HG03039 (cell line): ENCODE data around the gene DIO3.

Experiments
- ATAC-seq: cut with Tn5 transposase; IDR thresholded peaks from one replicate; pipeline ENCODE4 v1.9.1; 2021; ENCODE audit warnings: mild to moderate bottlenecking, moderate library complexity; ENCODE audit not compliant: unreplicated experiment

The DIO3 gene

DNA sequence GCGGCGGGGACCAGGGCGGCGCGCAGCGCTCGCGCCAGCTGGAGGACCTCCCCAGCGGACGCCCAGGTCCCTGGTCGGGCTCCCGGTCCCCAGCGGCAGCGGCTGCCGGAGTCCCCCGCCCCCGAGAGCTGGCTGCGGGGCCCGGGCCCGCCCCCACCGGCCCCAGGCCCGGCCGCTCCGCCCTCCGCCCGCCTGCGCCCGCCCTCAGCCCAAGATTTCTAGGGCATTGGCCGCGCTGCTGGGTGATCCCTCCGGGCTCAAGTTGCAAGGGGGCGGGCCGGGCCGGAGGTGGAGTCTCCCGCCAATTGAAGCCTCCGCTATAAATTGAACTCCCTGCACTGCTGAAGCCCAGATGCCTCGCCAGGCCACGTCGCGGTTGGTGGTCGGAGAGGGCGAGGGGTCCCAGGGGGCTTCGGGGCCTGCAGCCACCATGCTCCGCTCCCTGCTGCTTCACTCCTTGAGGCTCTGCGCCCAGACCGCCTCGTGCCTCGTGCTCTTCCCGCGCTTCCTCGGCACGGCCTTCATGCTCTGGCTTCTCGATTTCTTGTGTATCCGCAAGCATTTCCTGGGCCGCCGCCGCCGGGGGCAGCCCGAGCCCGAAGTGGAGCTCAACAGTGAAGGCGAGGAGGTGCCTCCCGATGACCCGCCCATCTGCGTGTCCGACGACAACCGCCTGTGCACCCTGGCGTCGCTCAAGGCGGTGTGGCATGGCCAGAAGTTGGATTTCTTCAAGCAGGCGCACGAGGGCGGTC, at the start of gene DIO3:
DIO3 (plus strand) TSS at position 351 of the 752 bp plus-strand sequence.
- ATAC-seq = no peak

- no peak for ATAC-seq
These were observed 49.5 kb upstream of the DIO3 start for GRCh38 chr14:101511620-101512375.

GRCh38 chr14:101512376-101512695, 49.0 kb upstream of the DIO3 start:
- no peak for ATAC-seq

- no peak for ATAC-seq
These were observed 47.2 kb upstream of the DIO3 start for GRCh38 chr14:101514136-101514535.

- ATAC-seq = no peak
These were observed 44.9 kb upstream of the DIO3 start for GRCh38 chr14:101516401-101516800.

- ATAC-seq = no peak
These were observed 42.5 kb upstream of the DIO3 start for GRCh38 chr14:101518611-101519473.

DNA sequence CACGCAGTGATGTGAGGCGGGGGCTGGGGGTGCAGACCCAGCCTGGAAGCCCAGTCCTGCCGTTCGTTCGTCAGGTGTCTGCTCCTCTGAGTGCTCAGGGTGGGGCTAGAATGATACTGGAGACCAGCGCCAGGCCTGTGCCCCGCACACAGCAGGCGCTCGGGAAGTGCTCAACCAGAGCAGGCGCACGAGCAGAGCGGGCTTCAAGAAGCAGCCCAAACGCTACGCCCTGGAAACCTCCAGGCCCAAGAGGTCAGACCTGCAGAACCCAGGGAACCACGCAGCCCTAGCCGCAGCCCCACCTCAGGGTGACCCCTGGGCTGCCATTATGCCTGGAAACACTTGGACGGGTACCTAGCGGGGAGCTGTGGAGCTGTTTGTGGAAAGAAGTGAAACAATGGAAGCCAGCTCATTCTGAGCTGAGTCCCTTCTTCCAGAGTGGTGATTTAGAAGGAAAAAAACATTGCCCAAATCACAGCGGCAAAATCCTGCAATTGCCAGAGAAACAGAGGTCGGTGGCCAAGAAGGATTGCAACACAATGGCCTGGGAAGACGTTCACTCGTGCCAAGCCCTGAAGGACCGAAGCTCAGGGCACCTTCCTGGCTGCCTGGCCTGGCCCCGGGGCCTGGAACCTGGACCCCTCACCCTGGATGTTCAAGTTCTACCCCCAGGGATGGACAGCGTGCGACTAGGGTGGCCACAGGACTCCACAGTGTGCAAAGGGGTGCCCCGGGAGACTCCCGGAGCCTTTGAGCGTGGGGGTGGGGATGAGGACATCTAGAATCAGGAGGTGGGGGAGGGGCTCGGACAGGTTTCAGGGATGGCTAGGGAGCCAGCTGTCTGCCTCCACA, 40.4 kb upstream of the DIO3 start:
- no peak for ATAC-seq

DNA sequence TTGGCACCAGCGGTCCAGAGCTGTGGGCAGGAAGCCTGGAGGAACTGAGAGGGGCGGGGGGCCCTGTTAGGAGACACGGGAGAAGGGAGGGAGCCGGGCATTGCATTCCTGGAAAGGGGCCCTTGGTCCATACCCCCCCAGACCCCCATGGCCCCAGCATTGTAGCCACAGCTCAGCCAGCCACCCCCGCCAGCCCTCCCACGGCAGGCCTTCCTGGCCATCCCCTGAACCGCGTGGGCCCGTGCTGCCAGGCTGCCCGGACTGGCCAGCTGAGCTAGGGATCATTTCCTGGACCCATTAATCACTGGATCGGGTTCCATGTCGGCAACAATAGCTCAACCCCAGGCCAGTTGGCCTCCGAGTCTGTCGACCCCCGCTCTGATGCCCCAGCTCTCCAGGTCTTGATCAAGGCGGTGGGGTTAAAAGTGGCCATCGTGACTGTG, 39.8 kb upstream of the DIO3 start:
- ATAC-seq = no peak

DNA sequence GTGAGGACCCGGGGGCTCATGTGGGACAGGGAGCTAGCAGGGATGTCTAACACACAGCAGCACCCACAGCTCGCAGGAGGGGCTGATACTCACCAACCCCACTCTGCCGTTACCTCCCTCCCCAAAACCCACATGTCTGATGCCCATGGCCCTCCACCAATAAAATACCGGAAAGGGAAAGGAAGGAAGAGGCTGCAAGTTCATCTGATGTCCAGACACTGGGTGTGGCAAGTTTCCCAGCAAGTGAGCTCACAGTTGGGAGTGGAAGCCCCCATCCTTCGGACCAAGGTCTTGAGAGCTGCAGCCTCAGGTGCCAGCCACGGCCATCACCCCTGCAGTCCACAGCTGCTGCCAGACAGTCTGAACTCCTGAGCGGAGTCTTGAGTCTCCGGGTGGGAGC, 39.3 kb upstream of the DIO3 start:
- no peak for ATAC-seq

DNA sequence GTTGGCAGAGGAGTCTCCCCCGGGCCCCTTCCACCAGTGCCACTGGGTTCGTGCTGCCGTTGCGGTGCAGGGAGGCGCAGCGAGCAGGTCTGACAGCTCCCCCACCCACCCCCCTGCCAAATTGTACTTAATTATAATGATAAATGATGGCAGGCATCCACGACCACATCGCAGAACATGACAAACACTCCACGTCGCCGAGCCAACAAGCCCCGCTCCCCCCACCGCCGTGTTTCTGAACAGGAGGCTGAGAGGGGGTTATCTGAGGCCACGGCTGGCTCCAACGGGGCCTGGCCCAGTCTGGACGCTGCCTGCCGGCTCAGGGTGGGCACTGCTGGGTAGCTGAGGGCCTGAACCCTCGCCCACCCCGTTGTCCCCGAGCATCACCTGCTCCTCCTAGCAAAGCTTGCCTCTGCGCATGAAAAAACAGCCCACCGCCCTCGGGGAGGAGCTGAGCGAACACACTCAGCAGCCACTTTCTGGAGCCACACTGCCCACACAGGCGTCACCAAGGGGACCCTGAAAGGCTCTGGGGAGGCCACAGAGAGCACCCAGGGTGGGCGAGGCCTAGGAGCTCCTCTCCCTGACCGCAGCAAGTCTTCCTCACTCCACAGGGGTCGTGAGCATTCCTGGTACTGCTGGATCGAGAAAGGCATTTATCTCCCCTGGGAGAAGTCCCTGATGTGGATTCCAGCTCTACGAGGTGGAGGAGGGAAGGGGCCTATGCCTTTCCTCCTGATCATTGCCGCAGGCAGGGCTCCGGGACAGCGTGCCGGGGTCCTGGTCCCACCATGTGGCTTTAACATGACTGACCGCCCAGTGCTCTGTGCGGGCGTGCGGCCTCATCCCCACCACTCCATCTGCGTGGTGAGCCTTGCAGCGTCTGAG, 35.4 kb upstream of the DIO3 start:
- ATAC-seq = no peak

DNA sequence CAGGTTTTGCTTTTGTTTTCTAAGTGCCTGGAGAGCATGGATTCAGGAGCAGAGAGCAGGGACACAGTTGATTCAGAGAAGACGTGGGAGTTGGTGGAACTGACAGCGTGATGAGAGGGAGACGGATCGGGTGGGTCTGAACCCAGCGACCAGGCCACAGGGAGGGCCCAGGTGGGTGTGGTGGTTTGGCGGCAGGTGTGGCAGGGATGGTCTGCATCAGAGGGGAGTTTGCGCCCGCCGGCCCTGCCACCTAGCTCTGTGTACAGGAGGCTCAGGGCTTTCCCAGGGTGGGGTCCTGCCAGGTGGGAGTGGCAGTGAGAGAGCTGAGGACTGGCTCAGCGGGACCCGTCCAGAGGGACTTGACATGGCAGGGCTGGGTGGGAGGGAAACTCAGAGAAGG, 33.3 kb upstream of the DIO3 start:
- no peak for ATAC-seq

DNA sequence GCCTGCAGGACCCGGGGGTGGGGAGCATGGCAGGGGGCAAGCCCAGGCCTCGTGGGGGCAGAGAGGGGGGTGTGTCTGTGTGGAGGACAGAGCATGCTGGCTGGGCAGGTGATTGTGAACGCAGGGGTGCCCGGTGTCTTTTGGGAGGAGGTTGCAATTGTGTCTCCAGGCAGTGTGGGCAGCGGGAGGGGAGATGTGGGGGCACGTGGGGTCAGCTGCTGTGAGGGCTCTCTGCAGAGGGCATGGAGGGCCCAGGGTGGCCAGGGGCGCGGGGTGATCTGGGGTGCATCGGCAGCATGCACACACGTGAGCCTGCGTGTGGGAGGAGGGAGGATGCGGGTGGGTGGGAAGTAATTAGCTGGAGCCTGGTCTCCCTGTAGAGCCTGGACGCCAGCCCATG, 32.2 kb upstream of the DIO3 start:
- ATAC-seq = no peak

GRCh38 chr14:101534198-101534597, 27.1 kb upstream of the DIO3 start:
- no peak for ATAC-seq

GRCh38 chr14:101535232-101535631, 26.1 kb upstream of the DIO3 start:
- ATAC-seq = no peak

GRCh38 chr14:101535701-101536207, 25.5 kb upstream of the DIO3 start:
- ATAC-seq = no peak

GRCh38 chr14:101537286-101537685, 24.0 kb upstream of the DIO3 start:
- ATAC-seq = no peak

DNA sequence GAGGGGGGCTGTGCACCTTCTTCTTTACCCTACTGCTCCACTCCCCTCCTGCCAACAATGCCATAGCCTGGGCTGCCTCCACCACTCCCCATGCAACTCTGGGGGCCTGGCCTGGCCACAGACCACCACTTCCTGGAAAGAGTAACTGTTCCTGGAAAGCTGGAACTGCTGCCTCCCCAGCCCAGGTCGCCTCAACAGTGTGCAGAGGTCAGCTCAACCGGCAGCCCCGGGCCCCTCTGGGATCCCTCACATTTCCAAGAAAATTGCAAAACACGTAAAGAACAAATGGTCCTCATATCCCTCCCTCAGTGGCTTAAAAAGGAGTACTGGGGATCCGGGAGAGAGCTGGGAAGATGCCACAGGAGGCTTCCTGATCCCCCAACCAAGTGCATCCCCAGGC, 22.4 kb upstream of the DIO3 start:
- no peak for ATAC-seq

GRCh38 chr14:101539880-101540279, 21.4 kb upstream of the DIO3 start:
- no peak for ATAC-seq
